Psoas muscle (tissue), 8 donors: ENCODE data around the gene CACNB2. TPM values are rescaled to one million over a fixed set of nuclear protein-coding genes. Genes with fewer than 3 reads are reported as not detected.

Experiments
- ATAC-seq, 4 donors: fragments of 200-7000 bp; cut with Tn5 transposase; one replicate each; pipeline ENCODE4 v1.9.1; 2020; ENCODE audit warnings: moderate library complexity in 3 of 4, mild to moderate bottlenecking in 2 of 4
- DNase-seq, 2 donors: peaks; one replicate each; pipeline ENCODE4 v3.0.0-alpha.2; 2020
- H3K27ac ChIP-seq: fragments of 200-600 bp; one replicate; pipeline ENCODE4 v1.8.0; 2022
- H3K27me3 ChIP-seq, 3 donors: fragments of 200-600 bp in 1 of 3; one replicate each; pipeline versions ENCODE4 v1.6.1 to v1.8.0; 2013 to 2022; ENCODE audit warnings: low read length in 2 of 3, mild to moderate bottlenecking in 2 of 3, moderate library complexity in 1 of 3; ENCODE audit not compliant: insufficient read depth in 3 of 3
- H3K36me3 ChIP-seq, 2 donors: fragments of 200-600 bp in 1 of 2; one replicate each; pipeline versions ENCODE4 v1.6.1 to v1.8.0; 2013 to 2022; ENCODE audit warnings: low read depth in 1 of 2, mild to moderate bottlenecking in 1 of 2, moderate library complexity in 1 of 2; ENCODE audit not compliant: insufficient read depth in 1 of 2
- H3K4me1 ChIP-seq: fragments of 200-600 bp; one replicate; pipeline ENCODE4 v1.8.0; 2022
- H3K4me3 ChIP-seq: fragments of 200-600 bp; one replicate; pipeline ENCODE4 v1.8.0; 2022; ENCODE audit warnings: mild to moderate bottlenecking
- H3K9me3 ChIP-seq: fragments of 200-600 bp; one replicate; pipeline ENCODE4 v1.8.0; 2022
- CTCF ChIP-seq: fragments of 200-600 bp; IDR thresholded peaks from one replicate; pipeline ENCODE4 v1.8.0; 2022; ENCODE audit warnings: antibody characterized with exemption
- whole genome bisulfite sequencing, 3 donors: extraction: QIAGEN DNeasy Blood & Tissue Kit; methylation state at CpG; one replicate each; pipeline versions ENCODE4 v1.1.6 to v1.1.7; 2013; 5-methylcytosine and 5-hydroxymethylcytosine counted together
- intact Hi-C, 2 donors: fragments of 100-400 bp; cut with DNase I; formaldehyde crosslinking; loops; one replicate each; pipeline versions ENCODE4 v1.11.0 to v1.14.2; 2022
- polyA plus RNA-seq, 3 donors: library from polyadenylated mRNA; stranded (reverse); fragments of 200-250 nt; gene quantifications; one replicate each; pipeline ENCODE4 v1.2.3, GENCODE V29; 2013
- total RNA-seq, 4 donors: library from RNA; stranded (reverse); fragmentation: NEBNext Ultra II Directional in 2 of 4; extraction: Animal tissue kit (Norgen Biotek cat#: 25700) in 2 of 4; gene quantifications; one replicate each; pipeline versions ENCODE4 v1.2.1 to v1.2.4, GENCODE V29; 2021 to 2023
- donor health status: healthy with polysubstance abuse.
- donor health status: DM: no; HTN: no; CAD: no; lungs with moderate emphysema.
- donor health status: Bipolar disorder and iron deficiency.
- donor health status: healthy.
- donor health status: DM: yes; HTN: yes; CAD: no.
- donor health status: DM: no; HTN: no; CAD: no.
- donor health status: DM: no; HTN: no; CAD: no.
- donor health status: DM: yes; HTN: yes; CAD: no.

CACNB2 gene
- total and polyA plus RNA-seq, 7 donors = 0.20 to 0.71 (median 0.43) TPM

- WGBS, 3 donors = 95 to 98% (median 97%) methylated on average over 8 of the region's 8 CpGs
- Histone ChIP-seq H3K4me1 (no peaks in the 10 kb centered on the region), H3K9me3 (peaks cover 22% of the 10 kb centered on the region), H3K27ac (no peak overlapping the region), H3K36me3 (no peaks in the 10 kb centered on the region), H3K4me3 (no peak overlapping the region), H3K27me3 (no peaks in the 10 kb centered on the region)
- no peak for TF ChIP-seq CTCF
- ATAC-seq = no peak
- DNase-seq = no peak
- intact Hi-C loops = no loop called here
These were observed 421.8 kb downstream of the CACNB2 start for GRCh38 chr10:18561861-18562551.

- intact Hi-C loops = no loop called here
- Histone ChIP-seq H3K4me3 (no peak overlapping the region), H3K36me3 (no peaks in the 10 kb centered on the region), H3K4me1 (no peaks in the 10 kb centered on the region), H3K27ac (no peak overlapping the region), H3K27me3 (no peaks in the 10 kb centered on the region), H3K9me3 (peaks cover 25% of the 10 kb centered on the region)
- 96 to 100% (median 98%) methylated on average over 6 of the region's 6 CpGs for WGBS, 3 donors
- no peak for TF ChIP-seq CTCF
- ATAC-seq (no peak), DNase-seq (no peak)
These were observed 422.9 kb downstream of the CACNB2 start for GRCh38 chr10:18563003-18563726.

- Histone ChIP-seq H3K27me3 (no peaks in the 10 kb centered on the region), H3K4me3 (no peak overlapping the region), H3K4me1 (no peaks in the 10 kb centered on the region), H3K36me3 (no peaks in the 10 kb centered on the region), H3K27ac (no peak overlapping the region), H3K9me3 (peaks cover 24% of the 10 kb centered on the region)
- intact Hi-C loops = no loop called here
- no peak for TF ChIP-seq CTCF
- ATAC-seq (no peak), DNase-seq (no peak)
- WGBS, 3 donors = 96 to 98% (median 97%) methylated on average over 5 of the region's 5 CpGs
These were observed 424.8 kb downstream of the CACNB2 start for GRCh38 chr10:18565006-18565405.

- H3K27ac ChIP-seq = no peak overlapping the region
- H3K27me3 ChIP-seq = no peaks in the 10 kb centered on the region
- DNase-seq (no peak), ATAC-seq (no peak)
- no peaks in the 10 kb centered on the region for H3K4me1 ChIP-seq
- TF ChIP-seq CTCF = no peak
- intact Hi-C loops = no loop called here
- WGBS, 3 donors = 84 to 98% (median 87%) methylated on average over 4 of the region's 4 CpGs
- no peaks in the 10 kb centered on the region for H3K36me3 ChIP-seq
- H3K4me3 ChIP-seq = no peak overlapping the region
- peaks cover 21% of the 10 kb centered on the region for H3K9me3 ChIP-seq
These were observed 426.0 kb downstream of the CACNB2 start for GRCh38 chr10:18566177-18566576.
